NB4 (cell line): ENCODE results near the gene MCM3.

Source experiments
- MYC ChIP-seq: IDR thresholded peaks from 2 replicates; pipeline ENCODE4 v1.6.1; 2011; ENCODE audit warnings: low read depth, low read length
- POLR2A ChIP-seq: IDR thresholded peaks from 2 replicates; pipeline ENCODE4 v1.6.1; 2011; ENCODE audit warnings: mild to moderate bottlenecking; ENCODE audit not compliant: insufficient read length; ENCODE audit errors: extremely low read depth
- TF ChIP-seq, protein P1 (sequence below): IDR thresholded peaks from one replicate; pipeline ENCODE4 v1.5.1; 2012; ENCODE audit warnings: low read depth, low read length
- TF ChIP-seq, protein P2 (sequence below): IDR thresholded peaks from 2 replicates; pipeline ENCODE4 v1.6.1; 2011; ENCODE audit warnings: low read depth, low read length

- TF ChIP-seq, protein P1, sequence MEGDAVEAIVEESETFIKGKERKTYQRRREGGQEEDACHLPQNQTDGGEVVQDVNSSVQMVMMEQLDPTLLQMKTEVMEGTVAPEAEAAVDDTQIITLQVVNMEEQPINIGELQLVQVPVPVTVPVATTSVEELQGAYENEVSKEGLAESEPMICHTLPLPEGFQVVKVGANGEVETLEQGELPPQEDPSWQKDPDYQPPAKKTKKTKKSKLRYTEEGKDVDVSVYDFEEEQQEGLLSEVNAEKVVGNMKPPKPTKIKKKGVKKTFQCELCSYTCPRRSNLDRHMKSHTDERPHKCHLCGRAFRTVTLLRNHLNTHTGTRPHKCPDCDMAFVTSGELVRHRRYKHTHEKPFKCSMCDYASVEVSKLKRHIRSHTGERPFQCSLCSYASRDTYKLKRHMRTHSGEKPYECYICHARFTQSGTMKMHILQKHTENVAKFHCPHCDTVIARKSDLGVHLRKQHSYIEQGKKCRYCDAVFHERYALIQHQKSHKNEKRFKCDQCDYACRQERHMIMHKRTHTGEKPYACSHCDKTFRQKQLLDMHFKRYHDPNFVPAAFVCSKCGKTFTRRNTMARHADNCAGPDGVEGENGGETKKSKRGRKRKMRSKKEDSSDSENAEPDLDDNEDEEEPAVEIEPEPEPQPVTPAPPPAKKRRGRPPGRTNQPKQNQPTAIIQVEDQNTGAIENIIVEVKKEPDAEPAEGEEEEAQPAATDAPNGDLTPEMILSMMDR, result no peak
- TF ChIP-seq POLR2A, result no peak
- TF ChIP-seq, protein P2, sequence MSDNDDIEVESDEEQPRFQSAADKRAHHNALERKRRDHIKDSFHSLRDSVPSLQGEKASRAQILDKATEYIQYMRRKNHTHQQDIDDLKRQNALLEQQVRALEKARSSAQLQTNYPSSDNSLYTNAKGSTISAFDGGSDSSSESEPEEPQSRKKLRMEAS, result no peak
- no peak for TF ChIP-seq MYC
Observed at GRCh38 chr6:52243282-52243893, 41.2 kb downstream of the MCM3 start.
